ENCODE results near the gene ANXA10.

GRCh38 chr4:168139336-168139735 lies 47.0 kb downstream of the ANXA10 start:
- TF ChIP-seq CTCF (IDR thresholded peaks at IDR 0.05; ENCODE audit: low read length): no peak
- TF ChIP-seq EZH2 (IDR thresholded peaks at IDR 0.05; ENCODE audit: borderline replicate concordance, low read length): no peak

All from OCI-LY1 (cell line).